GM12878 (cell line): Measurements from ENCODE around the gene SLC22A4. TPM values are rescaled to one million over a fixed set of nuclear protein-coding genes. Genes with fewer than 3 reads are reported as not detected.

Experiments
- ATAC-seq: fragments of 200-7000 bp; cut with Tn5 transposase; 3 replicates; pipeline ENCODE4 v1.9.1; 2020; ENCODE audit warnings: mild to moderate bottlenecking, moderate library complexity
- BruUV-seq: library from RNA; stranded (reverse); fragments of 400-500 nt; replicated peaks from 2 replicates; lab custom pipeline; 2021; lab: Mats Ljungman, UMichigan
- CTCF ChIA-PET: fragments of 300-600 bp; sonication (Branson Sonifier 250); formaldehyde crosslinking; extraction: SDS; loops from one replicate; lab custom pipeline; 2021; ENCODE audit warnings: inconsistent platforms; lab: Yijun Ruan, JAX
- POLR2A ChIA-PET: fragments of 350-600 bp; formaldehyde crosslinking; extraction: SDS; loops from one replicate; lab custom pipeline; 2021; ENCODE audit warnings: inconsistent platforms; lab: Charles Lee
- RAD21 ChIA-PET: fragments of 300-600 bp; sonication (Branson Sonifier 250); formaldehyde crosslinking; loops from one replicate; lab custom pipeline; 2023; ENCODE audit warnings: antibody characterized with exemption; ENCODE audit not compliant: unreplicated experiment; lab: Charles Lee
- SMC1A ChIA-PET: fragments of 300-600 bp; sonication (Branson Sonifier 250); formaldehyde crosslinking; loops from one replicate; lab custom pipeline; 2023; ENCODE audit not compliant: unreplicated experiment, uncharacterized antibody; lab: Charles Lee
- DNase-seq: peaks from one replicate; pipeline ENCODE4 v3.0.0-alpha.2; 2011; ENCODE audit warnings: low read depth, low spot score
- FAIRE-seq: peaks from 3 replicates; lab custom pipeline; 2011; peaks lifted over from hg19 to GRCh38; lab: Jason Lieb, UNC
- H2AFZ ChIP-seq: 2 replicates; pipeline ENCODE4 v1.6.0; 2011; ENCODE audit warnings: low read depth, low read length, control low read depth; ENCODE audit not compliant: control insufficient read depth
- H3K27ac ChIP-seq: 2 replicates; pipeline ENCODE4 v1.5.1; 2011; ENCODE audit warnings: control low read depth; ENCODE audit not compliant: control insufficient read depth, insufficient read depth
- H3K27me3 ChIP-seq, 2 experiments: replicated peaks in 1 of 2; 2 replicates each; pipeline versions ENCODE4 v1.6.0 to v1.6.1; 2011; ENCODE audit warnings: low read length in 1 of 2; ENCODE audit not compliant: control insufficient read depth in 2 of 2, insufficient read depth in 2 of 2
- H3K36me3 ChIP-seq, 2 experiments: 2 replicates each; pipeline ENCODE4 v1.5.1; 2011; ENCODE audit warnings: low read length in 1 of 2; ENCODE audit not compliant: control insufficient read depth in 2 of 2, insufficient read depth in 2 of 2
- H3K4me1 ChIP-seq: 2 replicates; pipeline ENCODE4 v1.6.1; 2011; ENCODE audit warnings: mild to moderate bottlenecking, low read length, moderate library complexity, mixed read lengths; ENCODE audit not compliant: control insufficient read depth, insufficient read depth
- H3K4me2 ChIP-seq: 2 replicates; pipeline ENCODE4 v1.6.0; 2011; ENCODE audit warnings: control low read depth; ENCODE audit not compliant: control insufficient read depth, insufficient read depth
- H3K4me3 ChIP-seq: fragments of 200-600 bp; sonication (generic); 2 replicates; pipeline ENCODE4 v1.5.1; 2016
- H3K79me2 ChIP-seq: 2 replicates; pipeline ENCODE4 v1.6.0; 2011; ENCODE audit warnings: low read length; ENCODE audit not compliant: control insufficient read depth, insufficient read depth
- H3K9ac ChIP-seq: 2 replicates; pipeline ENCODE4 v1.8.0; 2011; ENCODE audit warnings: low read length, control low read depth, mixed read lengths; ENCODE audit not compliant: control insufficient read depth, insufficient read depth
- H3K9me3 ChIP-seq: replicated peaks from 3 replicates; pipeline ENCODE4 v1.5.1; 2011; ENCODE audit warnings: mild to moderate bottlenecking, low read length; ENCODE audit not compliant: control insufficient read depth, insufficient read depth
- H4K20me1 ChIP-seq: 2 replicates; pipeline ENCODE4 v1.6.0; 2011; ENCODE audit not compliant: control insufficient read depth, insufficient read depth
- ATF3 ChIP-seq: IDR thresholded peaks from 2 replicates; pipeline ENCODE4 v1.6.1; 2011; ENCODE audit warnings: low read depth, mild to moderate bottlenecking, low read length, moderate library complexity, borderline replicate concordance; ENCODE audit errors: extremely low read depth
- BHLHE40 ChIP-seq, 2 experiments: fragments of 450-650 bp in 1 of 2; IDR thresholded peaks; 2 replicates each; pipeline ENCODE4 v1.6.1; 2011 to 2017; ENCODE audit warnings: low read depth in 2 of 2, borderline replicate concordance in 1 of 2, improper control_type of control experiment in 1 of 2, low read length in 1 of 2, mild to moderate bottlenecking in 1 of 2
- E4F1 ChIP-seq: fragments of 450-650 bp; IDR thresholded peaks from 2 replicates; pipeline ENCODE4 v1.6.1; 2018; ENCODE audit warnings: borderline replicate concordance, mild to moderate bottlenecking; ENCODE audit not compliant: partially characterized antibody
- IRF4 ChIP-seq: IDR thresholded peaks from 2 replicates; pipeline ENCODE4 v1.6.1; 2011; ENCODE audit warnings: low read depth, low read length
- MEF2B ChIP-seq: fragments of 450-650 bp; IDR thresholded peaks from 2 replicates; pipeline ENCODE4 v1.6.1; 2018; ENCODE audit warnings: mild to moderate bottlenecking, moderate library complexity; ENCODE audit not compliant: partially characterized antibody, poor library complexity, severe bottlenecking
- MYB ChIP-seq: fragments of 150-350 bp; IDR thresholded peaks from 2 replicates; pipeline ENCODE4 v1.6.1; 2014; ENCODE audit warnings: mild to moderate bottlenecking, low read depth, low read length, borderline replicate concordance
- PRDM15 ChIP-seq: fragments of 450-650 bp; formaldehyde crosslinking; IDR thresholded peaks from 2 replicates; pipeline ENCODE4 v1.4.0; 2020; ENCODE audit warnings: mild to moderate bottlenecking, moderate library complexity
- SKIL ChIP-seq: fragments of 450-650 bp; IDR thresholded peaks from 2 replicates; pipeline ENCODE4 v1.6.1; 2017; ENCODE audit warnings: mild to moderate bottlenecking, low read depth, inconsistent platforms; ENCODE audit not compliant: poor library complexity, severe bottlenecking
- SMAD5 ChIP-seq: IDR thresholded peaks from 2 replicates; pipeline ENCODE4 v1.6.1; 2016; ENCODE audit warnings: antibody characterized with exemption, low read depth
- SUPT20H ChIP-seq: IDR thresholded peaks from 2 replicates; pipeline ENCODE4 v1.6.1; 2011; ENCODE audit warnings: low read depth, mild to moderate bottlenecking, low read length, moderate library complexity, borderline replicate concordance; ENCODE audit not compliant: control insufficient read depth
- TCF7 ChIP-seq: IDR thresholded peaks from 2 replicates; pipeline ENCODE4 v1.6.1; 2014; ENCODE audit warnings: antibody characterized with exemption, borderline replicate concordance
- YBX1 ChIP-seq: fragments of 450-650 bp; IDR thresholded peaks from 2 replicates; pipeline ENCODE4 v1.6.1; 2016; ENCODE audit warnings: antibody characterized with exemption
- ZNF217 ChIP-seq: fragments of 450-650 bp; IDR thresholded peaks from 2 replicates; pipeline ENCODE4 v1.6.1; 2017; ENCODE audit warnings: antibody characterized with exemption, mild to moderate bottlenecking
- WGBS: methylation state at CpG from one replicate; pipeline ENCODE4 v1.1.6; 2016; ENCODE audit warnings: low lambda C conversion rate; ENCODE audit not compliant: insufficient replicate concordance, insufficient coverage; ENCODE audit errors: missing lambda C conversion rate; 5-methylcytosine and 5-hydroxymethylcytosine counted together
- in situ Hi-C: fragments of 300-500 bp; cut with MboI; formaldehyde crosslinking; loops from 9 replicates; pipeline ENCODE4 v1.14.3; 2018; ENCODE audit warnings: mixed read lengths
- intact Hi-C: fragments of 100-400 bp; cut with micrococcal nuclease; formaldehyde crosslinking; loops from one replicate; pipeline ENCODE4 v1.14.2; 2022; ENCODE audit not compliant: unreplicated experiment
- polyA plus RNA-seq, 11 experiments: library from polyadenylated mRNA; depleted of rRNA in 4 of 11; unstranded in 6 of 11; stranded (reverse) in 5 of 11; fragments of >200 nt; fragmentation: Nextera tagmentation in 4 of 11; fragmentation: Illumina TruSeq in 1 of 11; extraction: Ambion mirVana in 4 of 11; extraction: Trizol in 1 of 11; gene quantifications; 1 replicate in 1 of 11; 2 replicates in 10 of 11; pipeline versions ENCODE4 v1.2.1 to v1.2.3, GENCODE V29; 2011 to 2016; ENCODE audit warnings: inconsistent platforms in 2 of 11, missing spikeins in 2 of 11, low read depth in 1 of 11
- total RNA-seq, 4 experiments: library from RNA; depleted of rRNA in 3 of 4; stranded (reverse); fragments of >200 nt in 3 of 4; fragmentation: Illumina TruSeq in 1 of 4; extraction: Trizol in 1 of 4; gene quantifications; 2 replicates each; pipeline versions ENCODE4 v1.2.1 to v1.2.3, GENCODE V29; 2013 to 2021

The SLC22A4 gene
- total and polyA plus RNA-seq, 10 of the 15 experiments (the other 5 are each of a cell fraction or from before 2014, with no cell fraction given) = 0.04 to 0.61 (median 0.10) TPM; not detected in 2

GRCh38 chr5:132293992-132294727 lies at the start of gene SLC22A4 (continued):
- no peak for TF ChIP-seq E4F1
- no peak for TF ChIP-seq SUPT20H
- no peak for TF ChIP-seq SMAD5
- TF ChIP-seq YBX1 = no peak
- TF ChIP-seq TCF7 = no peak
- no peak for TF ChIP-seq ATF3

GRCh38 chr5:132245593-132245992 lies 48.6 kb upstream of the SLC22A4 start:
- 0% methylated on average over 1 of the region's 1 CpG for whole genome bisulfite sequencing
- H3K4me2 ChIP-seq = no peak overlapping the region
- RAD21 ChIA-PET = no interaction called here
- TF ChIP-seq SKIL (no peak), PRDM15 (CRISPR knock-in tag) (no peak), BHLHE40 (IDR thresholded peaks at IDR 0.05; ENCODE audit: borderline replicate concordance in 1 of 2, low read depth in 2 of 2, low read length in 1 of 2) (no peak), MEF2B (no peak), IRF4 (no peak), ZNF217 (no peak), MYB (no peak)

More at GRCh38 chr5:132245593-132245992, 48.6 kb upstream of the SLC22A4 start:
- intact Hi-C loops = no loop called here
- Histone ChIP-seq H3K27me3 (no peaks in the 10 kb centered on the region; a peak in 1 of 4 replicates), H2AFZ (no peak overlapping the region), H4K20me1 (no peaks in the 10 kb centered on the region), H3K9ac (no peak overlapping the region), H3K9me3 (peaks cover 3% of the 10 kb centered on the region), H3K4me1 (no peaks in the 10 kb centered on the region), H3K4me3 (no peak overlapping the region), H3K27ac (no peak overlapping the region), H3K36me3 (no peaks in the 10 kb centered on the region), H3K79me2 (no peaks in the 10 kb centered on the region)
- no peak for ATAC-seq
- DNase-seq = no peak
- POLR2A ChIA-PET = no interaction called here
- SMC1A ChIA-PET = interaction anchor here (0.6 to 1.8 kb wide), 2 partner anchors 7 to 350 kb away, joined by 3 to 5 read pairs; no protein-coding TSS in a partner anchor
- FAIRE-seq = no peak
- CTCF ChIA-PET = no interaction called here
- in situ Hi-C loops = no loop called here
- no TSS peak for BruUV-seq
